HepG2 (cell line): Measurements from ENCODE around the gene GARIN3. TPM values are rescaled to one million over a fixed set of nuclear protein-coding genes. Genes with fewer than 3 reads are reported as not detected.
A peak's percentile ranks its signal among the peaks of the same experiment; 100 is the strongest.

Experiments
- ATAC-seq: fragments of 200-7000 bp; cut with Tn5 transposase; 3 replicates; pipeline ENCODE4 v1.9.1; 2020; ENCODE audit warnings: mild to moderate bottlenecking, moderate library complexity
- BruUV-seq: library from RNA; stranded (reverse); fragments of 400-500 nt; replicated peaks from 2 replicates; lab custom pipeline; 2021; lab: Mats Ljungman, UMichigan
- CTCF ChIA-PET: fragments of 300-600 bp; formaldehyde crosslinking; extraction: SDS; loops from one replicate; lab custom pipeline; 2021; ENCODE audit warnings: low total read pairs, inconsistent platforms, low intra/inter-chr PET ratio; lab: Yijun Ruan, JAX
- POLR2A ChIA-PET: fragments of 350-600 bp; sonication (Branson Sonifier 250); formaldehyde crosslinking; loops from one replicate; lab custom pipeline; 2020; ENCODE audit warnings: antibody characterized with exemption, inconsistent platforms; lab: Yijun Ruan, JAX
- DNase-seq: peaks from one replicate; pipeline ENCODE4 v3.0.0-alpha.2; 2015; ENCODE audit warnings: low spot score
- FAIRE-seq: peaks from 3 replicates; lab custom pipeline; 2011; peaks lifted over from hg19 to GRCh38; lab: Jason Lieb, UNC
- H2AFZ ChIP-seq: one replicate; pipeline ENCODE4 v1.6.1; 2011; ENCODE audit warnings: low read length, inconsistent platforms
- H3K27ac ChIP-seq: fragments of 300-600 bp; 3 replicates; pipeline ENCODE4 v1.8.0; 2011; ENCODE audit warnings: mixed run types, mild to moderate bottlenecking, mixed read lengths, low read length, inconsistent platforms; ENCODE audit not compliant: insufficient read depth; ENCODE audit errors: extremely low read length
- H3K27me3 ChIP-seq, 2 experiments: fragments of 200-600 bp in 1 of 2; 2 replicates in 1 of 2; 3 replicates in 1 of 2; pipeline versions ENCODE4 v1.6.0 to v1.8.0; 2011; ENCODE audit warnings: low read length in 2 of 2, mild to moderate bottlenecking in 2 of 2, moderate library complexity in 2 of 2, inconsistent platforms in 1 of 2; ENCODE audit not compliant: insufficient read depth in 2 of 2, control insufficient read depth in 1 of 2
- H3K36me3 ChIP-seq, 2 experiments: fragments of 200-600 bp in 1 of 2; replicated peaks in 1 of 2; 2 replicates in 1 of 2; 3 replicates in 1 of 2; pipeline versions ENCODE4 v1.5.1 to v1.8.0; 2011; ENCODE audit warnings: low read length in 2 of 2, inconsistent platforms in 1 of 2; ENCODE audit not compliant: insufficient read depth in 2 of 2, control insufficient read depth in 1 of 2
- H3K4me1 ChIP-seq: 2 replicates; pipeline ENCODE4 v1.5.1; 2012; ENCODE audit warnings: low read length, inconsistent platforms; ENCODE audit not compliant: insufficient read depth
- H3K4me2 ChIP-seq: 2 replicates; pipeline ENCODE4 v1.6.0; 2011; ENCODE audit warnings: low read depth, low read length, inconsistent platforms
- H3K4me3 ChIP-seq, 3 experiments: fragments of 200-600 bp in 1 of 3; sonication (generic), shearing (Covaris generic) in 1 of 3; replicated peaks in 1 of 3; 2 replicates each; pipeline ENCODE4 v1.5.1; 2011 to 2016; ENCODE audit warnings: low read length in 3 of 3, inconsistent platforms in 2 of 3, low read depth in 2 of 3, mild to moderate bottlenecking in 2 of 3, control low read depth in 1 of 3, mixed read lengths in 1 of 3; ENCODE audit not compliant: insufficient read depth in 1 of 3
- H3K79me2 ChIP-seq: one replicate; pipeline ENCODE4 v1.6.1; 2011; ENCODE audit warnings: low read length, inconsistent platforms; ENCODE audit not compliant: insufficient read depth
- H3K9ac ChIP-seq: 2 replicates; pipeline ENCODE4 v1.6.0; 2011; ENCODE audit warnings: mild to moderate bottlenecking, low read depth, low read length, inconsistent platforms; ENCODE audit not compliant: insufficient read depth
- H3K9me3 ChIP-seq: 2 replicates; pipeline ENCODE4 v1.5.1; 2012; ENCODE audit warnings: mild to moderate bottlenecking, low read length
- H4K20me1 ChIP-seq: 2 replicates; pipeline ENCODE4 v1.6.0; 2011; ENCODE audit warnings: inconsistent platforms, mild to moderate bottlenecking, low read length, moderate library complexity; ENCODE audit not compliant: insufficient read depth
- ARNT2 ChIP-seq: sonication (generic); formaldehyde crosslinking; IDR thresholded peaks from 2 replicates; pipeline ENCODE4 v1.8.0; 2022; ENCODE audit warnings: mild to moderate bottlenecking, low read depth, missing genetic modification reagents, moderate library complexity
- ATF5 ChIP-seq: sonication (generic); formaldehyde crosslinking; IDR thresholded peaks from 2 replicates; pipeline ENCODE4 v1.4.0; 2020; ENCODE audit warnings: mild to moderate bottlenecking, low read depth, missing genetic modification reagents
- CREB1 ChIP-seq, 2 experiments: fragments of 450-650 bp in 1 of 2; IDR thresholded peaks; 2 replicates each; pipeline ENCODE4 v1.6.1; 2016 to 2017; ENCODE audit warnings: control low read depth in 1 of 2, mild to moderate bottlenecking in 1 of 2, missing compliant biosample characterization in 1 of 2, missing genetic modification characterization in 1 of 2
- GATAD2A ChIP-seq: IDR thresholded peaks from 2 replicates; pipeline ENCODE4 v1.6.1; 2016
- HIVEP1 ChIP-seq: sonication (generic); formaldehyde crosslinking; IDR thresholded peaks from 2 replicates; pipeline ENCODE4 v1.4.0; 2020; ENCODE audit warnings: mild to moderate bottlenecking, missing genetic modification reagents
- KLF11 ChIP-seq: IDR thresholded peaks from 2 replicates; pipeline ENCODE4 v1.6.1; 2016; ENCODE audit warnings: missing compliant biosample characterization
- MIXL1 ChIP-seq: IDR thresholded peaks from 2 replicates; pipeline ENCODE4 v1.6.1; 2016
- SCMH1 ChIP-seq: sonication (generic); formaldehyde crosslinking; IDR thresholded peaks from 2 replicates; pipeline ENCODE4 v1.9.0; 2021; ENCODE audit warnings: missing genetic modification reagents, mild to moderate bottlenecking, borderline replicate concordance
- SETDB1 ChIP-seq: sonication (generic); formaldehyde crosslinking; IDR thresholded peaks from 2 replicates; pipeline ENCODE4 v1.5.1; 2020; ENCODE audit warnings: missing genetic modification reagents, mild to moderate bottlenecking, borderline replicate concordance
- TAF1 ChIP-seq: sonication (generic); formaldehyde crosslinking; IDR thresholded peaks from 2 replicates; pipeline ENCODE4 v1.4.0; 2020; ENCODE audit warnings: missing genetic modification reagents
- TFAP4 ChIP-seq: sonication (generic); IDR thresholded peaks from 2 replicates; pipeline ENCODE4 v1.6.1; 2016; ENCODE audit warnings: low read depth, borderline replicate concordance
- ZNF180 ChIP-seq: sonication (generic); formaldehyde crosslinking; IDR thresholded peaks from 2 replicates; pipeline ENCODE4 v1.4.0; 2020; ENCODE audit warnings: low read depth, missing genetic modification reagents, borderline replicate concordance
- ZNF230 ChIP-seq: sonication (generic); formaldehyde crosslinking; IDR thresholded peaks from 2 replicates; pipeline ENCODE4 v1.4.0; 2020; ENCODE audit warnings: mild to moderate bottlenecking, missing genetic modification reagents
- ZNF34 ChIP-seq: sonication (generic); formaldehyde crosslinking; IDR thresholded peaks from 2 replicates; pipeline ENCODE4 v1.4.0; 2020; ENCODE audit warnings: mild to moderate bottlenecking, missing genetic modification reagents, borderline replicate concordance
- ZNF562 ChIP-seq: sonication (generic); formaldehyde crosslinking; IDR thresholded peaks from 2 replicates; pipeline ENCODE4 v1.8.0; 2022; ENCODE audit warnings: missing genetic modification reagents, borderline replicate concordance
- ZNF572 ChIP-seq: sonication (generic); formaldehyde crosslinking; IDR thresholded peaks from 2 replicates; pipeline ENCODE4 v1.5.1; 2020; ENCODE audit warnings: mild to moderate bottlenecking, missing genetic modification reagents
- ZNF674 ChIP-seq: sonication (generic); formaldehyde crosslinking; IDR thresholded peaks from 2 replicates; pipeline ENCODE4 v1.5.0; 2020; ENCODE audit warnings: low read depth, mild to moderate bottlenecking, missing genetic modification reagents
- ZNF766 ChIP-seq: sonication (generic); formaldehyde crosslinking; IDR thresholded peaks from 2 replicates; pipeline ENCODE4 v1.5.0; 2020; ENCODE audit warnings: missing genetic modification reagents, borderline replicate concordance
- WGBS: methylation state at CpG from one replicate; pipeline ENCODE4 v1.1.6; 2017; ENCODE audit warnings: low lambda C conversion rate; 5-methylcytosine and 5-hydroxymethylcytosine counted together
- in situ Hi-C: cut with HindIII; loops from 2 replicates; pipeline ENCODE4 v1.10.0; 2017; ENCODE audit warnings: low pct_unique_long_range_greater_than_20kb; ENCODE audit not compliant: extremely low pct_ligation_motif_present
- intact Hi-C: fragments of 100-400 bp; cut with micrococcal nuclease; formaldehyde crosslinking; loops from one replicate; pipeline ENCODE4 v1.10.0; 2022; ENCODE audit not compliant: unreplicated experiment
- polyA plus RNA-seq, 8 experiments: library from polyadenylated mRNA; depleted of rRNA in 3 of 8; stranded (reverse) in 7 of 8; unstranded in 1 of 8; fragments of >200 nt; fragmentation: Illumina TruSeq in 4 of 8; extraction: Trizol in 4 of 8; gene quantifications; 2 replicates each; pipeline versions ENCODE4 v1.2.1 to v1.2.3, GENCODE V29; 2011 to 2016; ENCODE audit warnings: low read depth in 4 of 8, missing spikeins in 1 of 8, mixed read lengths in 1 of 8; ENCODE audit not compliant: insufficient read depth in 1 of 8
- total RNA-seq, 5 experiments: library from RNA; depleted of rRNA; stranded (reverse); fragments of >200 nt; fragmentation: Illumina TruSeq; extraction: Trizol; gene quantifications; 2 replicates each; pipeline ENCODE4 v1.2.3, GENCODE V29; 2016; ENCODE audit warnings: low read depth in 1 of 5
- TF ChIP-seq, protein P1 (sequence below): sonication (generic); formaldehyde crosslinking; conservative IDR thresholded peaks from 2 replicates; pipeline ENCODE4 v1.4.0; 2020; ENCODE audit warnings: missing genetic modification reagents
- TF ChIP-seq, protein P2 (sequence below): sonication (generic); formaldehyde crosslinking; IDR thresholded peaks from 2 replicates; pipeline ENCODE4 v1.5.0; 2020; ENCODE audit warnings: missing genetic modification reagents

Gene GARIN3
- total and polyA plus RNA-seq, 2 of the 13 experiments (the other 11 are each of a cell fraction or from before 2014, with no cell fraction given) = not detected

GRCh38 chr5:157143127-157143971 is 22.7 kb downstream of the GARIN3 start:
- Histone ChIP-seq H3K27ac (peak overlapping the region; percentile 93), H3K4me1 (peaks cover 10% of the 10 kb centered on the region), H3K36me3 (peaks cover 0 to 14% of the 10 kb centered on the region in 2 experiments; a peak in 2 of 5 replicates), H3K79me2 (peaks cover 13% of the 10 kb centered on the region), H3K27me3 (no peaks in the 10 kb centered on the region), H4K20me1 (no peaks in the 10 kb centered on the region), H2AFZ (peak overlapping the region; percentile 87), H3K4me3 (peak overlapping the region; percentile 48 to 99 (median 99)), H3K9me3 (no peaks in the 10 kb centered on the region), H3K9ac (peak overlapping the region; percentile 97), H3K4me2 (peak overlapping the region; percentile 65)
- FAIRE-seq = no peak
- ATAC-seq = peak; percentile 39
- CTCF ChIA-PET = no interaction called here
- BruUV-seq = TSS peak; percentile 94
- in situ Hi-C loops = loop anchor here (10.0 to 25.0 kb wide), 4 partner anchors 171 to 1206 kb away; no protein-coding TSS in a partner anchor
- POLR2A ChIA-PET = interaction anchor here (0.6 to 2.3 kb wide), 11 partner anchors 10 to 450 kb away, joined by 3 to 14 read pairs (median 4); partner anchors contain the start of gene HAVCR1
- intact Hi-C loops = loop anchor here (5.0 kb wide), 1 partner anchor 86 kb away; the partner anchor contains the start of gene HAVCR1
- WGBS = 49% methylated on average over 33 of the region's 33 CpGs
- DNase-seq = no peak
- TF ChIP-seq ZNF572 (CRISPR knock-in tag) (no peak), HIVEP1 (no peak), SETDB1 (CRISPR knock-in tag) (no peak), ZNF230 (CRISPR knock-in tag) (no peak), TFAP4 (no peak), TAF1 (CRISPR knock-in tag) (no peak), KLF11 (CRISPR knock-in tag) (no peak), ATF5 (CRISPR knock-in tag) (no peak), GATAD2A (CRISPR knock-in tag) (no peak), ARNT2 (CRISPR knock-in tag) (no peak), CREB1 (IDR thresholded peaks at IDR 0.05) (no peak), CREB1 (CRISPR knock-in tag; IDR thresholded peaks at IDR 0.05) (peak; percentile 3; the same call in 1 of the 2 replicates), MIXL1 (CRISPR knock-in tag) (no peak), ZNF180 (no peak), SCMH1 (CRISPR knock-in tag) (no peak), ZNF674 (CRISPR knock-in tag) (no peak), ZNF562 (CRISPR knock-in tag) (no peak), ZNF34 (CRISPR knock-in tag) (no peak), ZNF766 (CRISPR knock-in tag) (no peak)
- TF ChIP-seq, protein P1, sequence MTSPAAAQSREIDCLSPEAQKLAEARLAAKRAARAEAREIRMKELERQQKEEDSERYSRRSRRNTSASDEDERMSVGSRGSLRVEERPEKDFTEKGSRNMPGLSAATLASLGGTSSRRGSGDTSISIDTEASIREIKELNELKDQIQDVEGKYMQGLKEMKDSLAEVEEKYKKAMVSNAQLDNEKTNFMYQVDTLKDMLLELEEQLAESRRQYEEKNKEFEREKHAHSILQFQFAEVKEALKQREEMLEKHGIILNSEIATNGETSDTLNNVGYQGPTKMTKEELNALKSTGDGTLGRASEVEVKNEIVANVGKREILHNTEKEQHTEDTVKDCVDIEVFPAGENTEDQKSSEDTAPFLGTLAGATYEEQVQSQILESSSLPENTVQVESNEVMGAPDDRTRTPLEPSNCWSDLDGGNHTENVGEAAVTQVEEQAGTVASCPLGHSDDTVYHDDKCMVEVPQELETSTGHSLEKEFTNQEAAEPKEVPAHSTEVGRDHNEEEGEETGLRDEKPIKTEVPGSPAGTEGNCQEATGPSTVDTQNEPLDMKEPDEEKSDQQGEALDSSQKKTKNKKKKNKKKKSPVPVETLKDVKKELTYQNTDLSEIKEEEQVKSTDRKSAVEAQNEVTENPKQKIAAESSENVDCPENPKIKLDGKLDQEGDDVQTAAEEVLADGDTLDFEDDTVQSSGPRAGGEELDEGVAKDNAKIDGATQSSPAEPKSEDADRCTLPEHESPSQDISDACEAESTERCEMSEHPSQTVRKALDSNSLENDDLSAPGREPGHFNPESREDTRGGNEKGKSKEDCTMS (CRISPR knock-in tag) = no peak
- TF ChIP-seq, protein P2, sequence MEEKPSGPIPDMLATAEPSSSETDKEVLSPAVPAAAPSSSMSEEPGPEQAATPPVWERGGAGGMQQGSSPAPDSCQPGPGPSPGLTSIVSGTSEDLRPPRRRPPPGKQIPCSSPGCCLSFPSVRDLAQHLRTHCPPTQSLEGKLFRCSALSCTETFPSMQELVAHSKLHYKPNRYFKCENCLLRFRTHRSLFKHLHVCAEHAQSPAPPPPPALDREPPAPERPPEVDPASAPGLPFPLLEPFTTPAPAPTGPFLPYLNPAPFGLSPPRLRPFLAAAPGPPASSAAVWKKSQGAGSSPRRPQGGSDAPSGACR (CRISPR knock-in tag) = no peak
